ENCODE data around the gene YEATS4.

DNA sequence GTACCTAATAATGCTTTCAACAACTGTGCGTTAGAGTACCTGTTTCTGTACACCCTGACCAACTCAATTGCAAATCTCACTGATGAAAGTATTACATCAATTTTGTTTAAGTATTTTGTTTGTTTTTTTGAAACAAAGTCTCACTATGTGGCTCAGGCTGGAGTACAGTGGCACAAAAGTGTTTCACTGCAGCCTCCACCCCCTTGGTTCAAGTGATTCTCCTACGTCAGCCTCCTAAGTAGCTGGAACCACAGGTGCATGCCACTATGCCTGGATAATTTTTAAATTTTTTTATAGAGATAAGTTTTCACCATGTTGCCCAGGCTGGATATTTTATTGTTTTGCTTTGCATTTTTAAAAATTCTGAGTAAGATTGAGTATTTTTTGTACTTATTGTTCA, 46.7 kb downstream of the YEATS4 start:
- no peak for TF ChIP-seq POLR2A (IDR thresholded peaks at IDR 0.05)
- TF ChIP-seq, protein P1, sequence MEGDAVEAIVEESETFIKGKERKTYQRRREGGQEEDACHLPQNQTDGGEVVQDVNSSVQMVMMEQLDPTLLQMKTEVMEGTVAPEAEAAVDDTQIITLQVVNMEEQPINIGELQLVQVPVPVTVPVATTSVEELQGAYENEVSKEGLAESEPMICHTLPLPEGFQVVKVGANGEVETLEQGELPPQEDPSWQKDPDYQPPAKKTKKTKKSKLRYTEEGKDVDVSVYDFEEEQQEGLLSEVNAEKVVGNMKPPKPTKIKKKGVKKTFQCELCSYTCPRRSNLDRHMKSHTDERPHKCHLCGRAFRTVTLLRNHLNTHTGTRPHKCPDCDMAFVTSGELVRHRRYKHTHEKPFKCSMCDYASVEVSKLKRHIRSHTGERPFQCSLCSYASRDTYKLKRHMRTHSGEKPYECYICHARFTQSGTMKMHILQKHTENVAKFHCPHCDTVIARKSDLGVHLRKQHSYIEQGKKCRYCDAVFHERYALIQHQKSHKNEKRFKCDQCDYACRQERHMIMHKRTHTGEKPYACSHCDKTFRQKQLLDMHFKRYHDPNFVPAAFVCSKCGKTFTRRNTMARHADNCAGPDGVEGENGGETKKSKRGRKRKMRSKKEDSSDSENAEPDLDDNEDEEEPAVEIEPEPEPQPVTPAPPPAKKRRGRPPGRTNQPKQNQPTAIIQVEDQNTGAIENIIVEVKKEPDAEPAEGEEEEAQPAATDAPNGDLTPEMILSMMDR (IDR thresholded peaks at IDR 0.05), result no peak

All from uterus (tissue), 2 donors.